Measurements from ENCODE around the gene CHAD. TPM values are rescaled to one million over a fixed set of nuclear protein-coding genes. Genes with fewer than 3 reads are reported as not detected.

The CHAD gene
- total and polyA plus RNA-seq, 2 of the 13 experiments (the other 11 are each of a cell fraction or from before 2014, with no cell fraction given) = 1.4 TPM; not detected in 1

DNA sequence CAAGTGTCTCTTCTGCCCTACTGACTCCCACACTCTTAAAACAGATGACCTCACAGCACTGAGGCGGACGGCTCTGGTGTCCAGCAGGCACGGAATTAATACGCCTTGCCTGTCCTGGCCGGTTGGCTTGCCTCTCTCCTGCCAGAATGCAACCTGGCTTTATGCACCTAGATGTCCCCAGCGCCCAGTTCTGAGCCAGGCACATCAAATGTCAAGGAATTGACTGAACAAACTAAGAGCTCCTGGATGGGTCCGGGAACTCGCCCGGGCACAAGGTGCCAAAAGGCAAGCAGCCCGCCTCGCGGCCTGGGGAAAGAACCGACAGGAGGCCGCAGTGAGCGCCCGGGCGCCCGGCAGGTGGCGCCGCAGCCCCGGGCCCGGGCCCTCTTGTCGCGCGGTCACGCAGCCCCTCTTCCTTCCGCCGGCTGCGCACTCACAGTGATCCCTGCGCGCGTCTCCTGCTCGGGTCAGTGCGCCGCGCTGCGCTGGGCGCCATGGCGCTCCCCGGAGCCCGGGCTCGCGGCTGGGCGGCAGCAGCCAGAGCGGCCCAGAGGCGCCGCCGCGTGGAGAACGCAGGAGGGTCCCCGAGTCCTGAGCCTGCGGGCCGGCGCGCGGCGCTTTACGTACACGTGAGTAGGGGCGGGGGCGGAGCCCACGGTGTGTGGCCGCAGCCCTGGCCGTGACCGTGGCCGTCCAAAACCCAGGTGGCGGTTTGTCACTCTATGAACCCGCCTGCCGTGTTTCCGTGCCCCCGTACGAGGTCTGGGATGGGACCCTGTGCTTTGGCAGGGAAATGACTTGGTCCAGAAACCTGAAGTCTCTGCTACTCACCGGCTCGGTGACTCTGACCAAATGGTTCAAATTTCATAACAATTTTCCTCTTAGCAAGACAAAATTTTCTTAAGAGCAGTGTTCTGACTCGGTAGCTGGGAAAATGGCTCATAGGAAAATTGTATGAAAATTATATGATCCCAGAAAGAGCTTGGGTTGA is 10.0 kb upstream of the CHAD start, which contains the start of gene RSAD1 (continued):
- TF ChIP-seq, protein P1, sequence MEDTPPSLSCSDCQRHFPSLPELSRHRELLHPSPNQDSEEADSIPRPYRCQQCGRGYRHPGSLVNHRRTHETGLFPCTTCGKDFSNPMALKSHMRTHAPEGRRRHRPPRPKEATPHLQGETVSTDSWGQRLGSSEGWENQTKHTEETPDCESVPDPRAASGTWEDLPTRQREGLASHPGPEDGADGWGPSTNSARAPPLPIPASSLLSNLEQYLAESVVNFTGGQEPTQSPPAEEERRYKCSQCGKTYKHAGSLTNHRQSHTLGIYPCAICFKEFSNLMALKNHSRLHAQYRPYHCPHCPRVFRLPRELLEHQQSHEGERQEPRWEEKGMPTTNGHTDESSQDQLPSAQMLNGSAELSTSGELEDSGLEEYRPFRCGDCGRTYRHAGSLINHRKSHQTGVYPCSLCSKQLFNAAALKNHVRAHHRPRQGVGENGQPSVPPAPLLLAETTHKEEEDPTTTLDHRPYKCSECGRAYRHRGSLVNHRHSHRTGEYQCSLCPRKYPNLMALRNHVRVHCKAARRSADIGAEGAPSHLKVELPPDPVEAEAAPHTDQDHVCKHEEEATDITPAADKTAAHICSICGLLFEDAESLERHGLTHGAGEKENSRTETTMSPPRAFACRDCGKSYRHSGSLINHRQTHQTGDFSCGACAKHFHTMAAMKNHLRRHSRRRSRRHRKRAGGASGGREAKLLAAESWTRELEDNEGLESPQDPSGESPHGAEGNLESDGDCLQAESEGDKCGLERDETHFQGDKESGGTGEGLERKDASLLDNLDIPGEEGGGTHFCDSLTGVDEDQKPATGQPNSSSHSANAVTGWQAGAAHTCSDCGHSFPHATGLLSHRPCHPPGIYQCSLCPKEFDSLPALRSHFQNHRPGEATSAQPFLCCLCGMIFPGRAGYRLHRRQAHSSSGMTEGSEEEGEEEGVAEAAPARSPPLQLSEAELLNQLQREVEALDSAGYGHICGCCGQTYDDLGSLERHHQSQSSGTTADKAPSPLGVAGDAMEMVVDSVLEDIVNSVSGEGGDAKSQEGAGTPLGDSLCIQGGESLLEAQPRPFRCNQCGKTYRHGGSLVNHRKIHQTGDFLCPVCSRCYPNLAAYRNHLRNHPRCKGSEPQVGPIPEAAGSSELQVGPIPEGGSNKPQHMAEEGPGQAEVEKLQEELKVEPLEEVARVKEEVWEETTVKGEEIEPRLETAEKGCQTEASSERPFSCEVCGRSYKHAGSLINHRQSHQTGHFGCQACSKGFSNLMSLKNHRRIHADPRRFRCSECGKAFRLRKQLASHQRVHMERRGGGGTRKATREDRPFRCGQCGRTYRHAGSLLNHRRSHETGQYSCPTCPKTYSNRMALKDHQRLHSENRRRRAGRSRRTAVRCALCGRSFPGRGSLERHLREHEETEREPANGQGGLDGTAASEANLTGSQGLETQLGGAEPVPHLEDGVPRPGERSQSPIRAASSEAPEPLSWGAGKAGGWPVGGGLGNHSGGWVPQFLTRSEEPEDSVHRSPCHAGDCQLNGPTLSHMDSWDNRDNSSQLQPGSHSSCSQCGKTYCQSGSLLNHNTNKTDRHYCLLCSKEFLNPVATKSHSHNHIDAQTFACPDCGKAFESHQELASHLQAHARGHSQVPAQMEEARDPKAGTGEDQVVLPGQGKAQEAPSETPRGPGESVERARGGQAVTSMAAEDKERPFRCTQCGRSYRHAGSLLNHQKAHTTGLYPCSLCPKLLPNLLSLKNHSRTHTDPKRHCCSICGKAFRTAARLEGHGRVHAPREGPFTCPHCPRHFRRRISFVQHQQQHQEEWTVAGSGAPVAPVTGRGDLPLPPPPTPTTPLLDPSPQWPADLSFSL (CRISPR knock-in tag; IDR thresholded peaks at IDR 0.05) = no peak
- TF ChIP-seq, protein P2, sequence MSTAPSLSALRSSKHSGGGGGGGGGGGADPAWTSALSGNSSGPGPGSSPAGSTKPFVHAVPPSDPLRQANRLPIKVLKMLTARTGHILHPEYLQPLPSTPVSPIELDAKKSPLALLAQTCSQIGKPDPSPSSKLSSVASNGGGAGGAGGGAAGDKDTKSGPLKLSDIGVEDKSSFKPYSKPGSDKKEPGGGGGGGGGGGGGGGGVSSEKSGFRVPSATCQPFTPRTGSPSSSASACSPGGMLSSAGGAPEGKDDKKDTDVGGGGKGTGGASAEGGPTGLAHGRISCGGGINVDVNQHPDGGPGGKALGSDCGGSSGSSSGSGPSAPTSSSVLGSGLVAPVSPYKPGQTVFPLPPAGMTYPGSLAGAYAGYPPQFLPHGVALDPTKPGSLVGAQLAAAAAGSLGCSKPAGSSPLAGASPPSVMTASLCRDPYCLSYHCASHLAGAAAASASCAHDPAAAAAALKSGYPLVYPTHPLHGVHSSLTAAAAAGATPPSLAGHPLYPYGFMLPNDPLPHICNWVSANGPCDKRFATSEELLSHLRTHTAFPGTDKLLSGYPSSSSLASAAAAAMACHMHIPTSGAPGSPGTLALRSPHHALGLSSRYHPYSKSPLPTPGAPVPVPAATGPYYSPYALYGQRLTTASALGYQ (CRISPR knock-in tag; IDR thresholded peaks at IDR 0.05) = peak; percentile 46; the same call in 1 of the 2 replicates
- TF ChIP-seq ZNF180 (CRISPR knock-in tag; IDR thresholded peaks at IDR 0.05; ENCODE audit: borderline replicate concordance, low read depth) = no peak
- peak; percentile 87 for TF ChIP-seq FOXC1 (CRISPR knock-in tag; IDR thresholded peaks at IDR 0.05; ENCODE audit: borderline replicate concordance)
- no peak for TF ChIP-seq FOXA1 (IDR thresholded peaks at IDR 0.05)
- no peak; the same call in 1 of the 2 replicates for TF ChIP-seq FOXA1 (CRISPR knock-in tag; IDR thresholded peaks at IDR 0.05)
- no peak for TF ChIP-seq HMG20B (CRISPR knock-in tag; conservative IDR thresholded peaks at IDR 0.05)
- peak; percentile 33; the same call in 1 of the 2 replicates for TF ChIP-seq ZFP37 (CRISPR knock-in tag; IDR thresholded peaks at IDR 0.05; ENCODE audit: borderline replicate concordance)
- peak; percentile 90 for TF ChIP-seq GATAD1 (CRISPR knock-in tag; IDR thresholded peaks at IDR 0.05)
- no peak for TF ChIP-seq JUN (CRISPR knock-in tag; IDR thresholded peaks at IDR 0.05)
- TF ChIP-seq RELA (CRISPR knock-in tag; IDR thresholded peaks at IDR 0.05) = peak; percentile 86
- peak; percentile 93; the same call in 1 of the 2 replicates for TF ChIP-seq ZNF766 (CRISPR knock-in tag; IDR thresholded peaks at IDR 0.05; ENCODE audit: borderline replicate concordance)
- no peak for TF ChIP-seq NR2F1 (CRISPR knock-in tag; IDR thresholded peaks at IDR 0.05)
- peak; percentile 91 for TF ChIP-seq ZNF782 (CRISPR knock-in tag; IDR thresholded peaks at IDR 0.05; ENCODE audit: borderline replicate concordance)
- TF ChIP-seq ZNF724P (CRISPR knock-in tag; IDR thresholded peaks at IDR 0.05; ENCODE audit: borderline replicate concordance) = peak; percentile 92; the same call in 1 of the 2 replicates
- peak; percentile 44 for TF ChIP-seq SRSF1 (optimal IDR thresholded peaks at IDR 0.05; ENCODE audit: low read depth, low read length)
- TF ChIP-seq ZC3H4 (CRISPR knock-in tag; IDR thresholded peaks at IDR 0.05; ENCODE audit: borderline replicate concordance) = no peak
